OCI-LY3 (cell line): ENCODE data around the gene EPX.

ENCODE experiments used
- CTCF ChIP-seq: fragments of 200-600, 300-600 bp; sonication (generic); IDR thresholded peaks from 2 replicates; pipeline ENCODE4 v1.5.1; 2014; ENCODE audit warnings: antibody characterized with exemption, low read length, low read depth
- EZH2phosphoT487 ChIP-seq: fragments of 200-600 bp; shearing (Covaris generic); IDR thresholded peaks from 2 replicates; pipeline ENCODE4 v1.6.1; 2018; ENCODE audit warnings: antibody characterized with exemption, mixed run types, low read depth

DNA sequence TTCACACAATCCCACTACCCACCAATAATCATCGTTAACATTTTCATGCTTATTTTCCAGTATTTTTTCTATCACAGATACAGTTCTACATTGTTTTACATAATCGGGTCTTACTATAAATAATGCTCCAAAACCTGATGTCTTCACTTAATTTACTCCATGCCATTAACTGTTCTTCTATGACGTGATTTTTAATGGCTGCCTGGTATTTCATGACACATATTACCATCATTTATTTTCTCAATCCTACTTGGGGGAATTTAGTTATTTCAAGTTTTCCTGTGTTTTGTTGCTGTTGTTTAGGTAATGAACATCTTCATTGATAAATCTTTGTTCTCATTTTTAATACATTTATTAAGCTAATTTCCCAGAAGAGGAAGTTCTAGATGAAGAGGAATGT is 60.6 kb downstream of the EPX start:
- TF ChIP-seq CTCF (no peak), EZH2phosphoT487 (no peak)
